Measurements from ENCODE around the gene HMX1.

The HMX1 gene

DNA sequence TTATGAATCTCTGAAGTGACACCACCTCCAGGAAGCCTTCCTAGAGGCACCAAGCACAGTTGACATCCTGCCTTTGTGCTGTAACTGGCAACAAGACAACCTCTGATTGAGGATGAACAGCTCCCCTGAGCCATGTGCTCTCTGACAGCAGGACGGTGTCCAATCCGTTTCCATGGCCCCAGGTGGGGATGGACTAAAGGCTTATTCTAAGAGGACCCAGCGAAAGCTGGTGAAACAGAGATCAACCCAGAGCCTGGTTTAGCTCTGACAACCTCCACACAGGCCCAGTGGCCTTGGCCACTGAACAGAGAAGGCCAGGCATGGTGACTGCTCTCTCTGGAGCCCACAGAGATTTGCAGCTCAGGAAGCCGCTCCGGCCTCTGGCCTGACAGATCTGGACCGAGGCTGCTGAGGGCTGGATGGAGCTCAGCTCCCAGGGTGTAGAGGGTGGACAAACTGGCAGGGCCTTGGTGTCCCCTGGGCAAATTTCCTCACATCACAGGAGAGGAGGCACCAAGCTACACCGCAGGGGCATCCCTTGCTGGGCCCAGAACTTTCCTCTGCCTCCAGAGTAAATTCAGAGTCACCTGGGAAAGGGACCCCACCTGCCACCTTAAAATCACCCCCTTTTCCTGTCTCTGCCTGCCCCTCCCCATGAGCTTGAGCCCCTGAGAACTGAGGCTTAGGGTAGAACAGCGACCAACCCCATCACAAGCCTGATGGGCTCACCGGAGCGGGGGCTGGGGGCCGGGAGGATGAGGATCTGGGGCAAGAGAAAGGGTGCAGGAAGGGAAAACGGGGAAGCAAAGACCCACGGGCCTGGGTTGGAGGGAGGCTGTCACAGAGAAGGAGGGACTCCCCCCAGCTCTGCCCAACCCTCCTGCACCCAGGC is 40.2 kb downstream of the HMX1 start:
- DNase-seq, result no peak
- Histone ChIP-seq H2BK5ac (ENCODE audit: low read length) (no peak overlapping the region), H3K27ac (ENCODE audit: low read depth, low read length) (no peak overlapping the region), H3K36me3 (ENCODE audit: control insufficient read depth, insufficient read depth, low read length) (no peaks in the 10 kb centered on the region), H3K4ac (ENCODE audit: low read depth, low read length) (no peak overlapping the region), H3K4me3 (ENCODE audit: low read length) (no peak overlapping the region), H3K79me1 (ENCODE audit: low read length) (no peaks in the 10 kb centered on the region), H3K4me1 (ENCODE audit: control insufficient read depth, low read depth, low read length) (no peaks in the 10 kb centered on the region), H3K4me2 (ENCODE audit: low read length) (no peak overlapping the region), H3K23ac (ENCODE audit: low read length) (no peak overlapping the region), H3K9ac (ENCODE audit: low read length) (no peak overlapping the region), H4K5ac (ENCODE audit: low read length) (no peak overlapping the region), H2AK5ac (ENCODE audit: low read length) (no peak overlapping the region), H3K56ac (ENCODE audit: low read length) (no peak overlapping the region), H3K79me2 (ENCODE audit: control insufficient read depth, insufficient read depth, low read length) (no peaks in the 10 kb centered on the region), H4K8ac (ENCODE audit: low read depth, low read length) (no peak overlapping the region), H2BK120ac (ENCODE audit: low read depth, low read length) (no peak overlapping the region), H2BK15ac (replicated peaks; ENCODE audit: low read depth) (no peak overlapping the region), H3K27me3 (ENCODE audit: insufficient read depth, low read length, poor library complexity) (no peaks in the 10 kb centered on the region), H3K18ac (ENCODE audit: low read length) (no peak overlapping the region)
- WGBS (ENCODE audit: extremely low coverage, insufficient coverage, low lambda C conversion rate), result no CpG with 5 or more reads among the region's 13 CpGs

DNA sequence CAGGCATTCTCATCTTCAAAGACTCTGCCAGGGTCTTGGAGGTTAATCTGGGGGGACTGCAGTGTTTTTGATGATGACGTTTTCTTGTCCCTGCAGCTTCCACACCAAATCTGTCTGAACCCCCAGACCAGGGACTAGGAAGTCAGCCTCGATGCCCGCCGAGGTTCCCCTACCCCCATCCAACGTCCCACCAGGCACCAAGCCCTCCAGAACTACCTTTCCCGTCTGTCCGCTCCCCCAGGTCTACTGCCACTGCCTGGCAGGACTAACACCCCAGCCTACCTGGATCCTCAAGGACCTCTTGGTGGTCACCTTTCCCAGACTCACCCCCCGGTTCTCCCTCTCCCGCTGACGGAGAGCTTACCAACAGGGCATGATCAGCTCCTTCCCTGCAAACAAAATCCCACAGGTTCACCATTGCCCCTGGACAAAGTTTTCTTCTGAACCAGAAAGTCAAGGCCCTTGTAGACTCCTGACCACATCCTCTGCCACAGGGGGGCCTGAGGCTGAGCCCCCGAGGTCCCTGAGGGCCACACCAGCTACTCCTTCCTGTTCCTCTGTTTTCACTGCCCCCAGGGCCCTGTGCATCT is 40.9 kb downstream of the HMX1 start:
- H3K4ac ChIP-seq (ENCODE audit: low read depth, low read length), result no peak overlapping the region

DNA sequence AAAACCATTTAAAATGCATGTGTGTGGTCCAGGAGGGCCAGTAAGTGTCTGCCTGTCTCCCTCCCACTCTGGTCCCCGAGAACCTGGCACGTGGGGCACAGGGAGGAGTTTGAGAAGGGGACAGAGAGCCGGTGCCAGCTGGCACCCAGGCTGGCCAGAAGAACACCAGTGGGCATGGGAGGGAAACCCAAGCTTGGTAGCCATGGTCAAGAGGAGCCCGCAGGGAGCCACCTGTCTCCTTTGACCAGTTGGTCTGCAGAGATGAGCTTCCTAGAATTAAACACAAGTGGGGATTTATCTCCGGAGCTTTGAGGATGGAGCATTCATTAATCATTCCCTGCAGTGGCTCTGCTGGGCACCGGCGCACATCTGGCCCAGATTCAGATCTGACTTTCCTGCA is 41.6 kb downstream of the HMX1 start:
- H3K36me3 ChIP-seq (ENCODE audit: control insufficient read depth, insufficient read depth, low read length), result no peaks in the 10 kb centered on the region
- H3K79me1 ChIP-seq (ENCODE audit: low read length), result no peaks in the 10 kb centered on the region
- H3K9ac ChIP-seq (ENCODE audit: low read length), result no peak overlapping the region

More for the DNA sequence above, 40.9 kb downstream of the HMX1 start:
- no peak overlapping the region for H3K27ac ChIP-seq (ENCODE audit: low read depth, low read length)
- H3K36me3 ChIP-seq (ENCODE audit: control insufficient read depth, insufficient read depth, low read length), result no peaks in the 10 kb centered on the region
- no peak overlapping the region for H3K4me2 ChIP-seq (ENCODE audit: low read length)
- no peaks in the 10 kb centered on the region for H3K79me1 ChIP-seq (ENCODE audit: low read length)
- no peak overlapping the region for H4K5ac ChIP-seq (ENCODE audit: low read length)
- H2AK5ac ChIP-seq (ENCODE audit: low read length), result no peak overlapping the region
- H2BK5ac ChIP-seq (ENCODE audit: low read length), result no peak overlapping the region
- H3K4me1 ChIP-seq (ENCODE audit: control insufficient read depth, low read depth, low read length), result no peaks in the 10 kb centered on the region
- no peak for DNase-seq
- no peak overlapping the region for H2BK120ac ChIP-seq (ENCODE audit: low read depth, low read length)
- H3K56ac ChIP-seq (ENCODE audit: low read length), result no peak overlapping the region
- no peak overlapping the region for H4K8ac ChIP-seq (ENCODE audit: low read depth, low read length)
- H2BK15ac ChIP-seq (replicated peaks; ENCODE audit: low read depth), result no peak overlapping the region
- no peak overlapping the region for H3K18ac ChIP-seq (ENCODE audit: low read length)
- H3K23ac ChIP-seq (ENCODE audit: low read length), result no peak overlapping the region
- no peaks in the 10 kb centered on the region for H3K79me2 ChIP-seq (ENCODE audit: control insufficient read depth, insufficient read depth, low read length)
- H3K27me3 ChIP-seq (ENCODE audit: insufficient read depth, low read length, poor library complexity), result no peaks in the 10 kb centered on the region
- no peak overlapping the region for H3K9ac ChIP-seq (ENCODE audit: low read length)
- H3K4me3 ChIP-seq (ENCODE audit: low read length), result no peak overlapping the region
- WGBS (ENCODE audit: extremely low coverage, insufficient coverage, low lambda C conversion rate), result no CpG with 5 or more reads among the region's 11 CpGs

DNA sequence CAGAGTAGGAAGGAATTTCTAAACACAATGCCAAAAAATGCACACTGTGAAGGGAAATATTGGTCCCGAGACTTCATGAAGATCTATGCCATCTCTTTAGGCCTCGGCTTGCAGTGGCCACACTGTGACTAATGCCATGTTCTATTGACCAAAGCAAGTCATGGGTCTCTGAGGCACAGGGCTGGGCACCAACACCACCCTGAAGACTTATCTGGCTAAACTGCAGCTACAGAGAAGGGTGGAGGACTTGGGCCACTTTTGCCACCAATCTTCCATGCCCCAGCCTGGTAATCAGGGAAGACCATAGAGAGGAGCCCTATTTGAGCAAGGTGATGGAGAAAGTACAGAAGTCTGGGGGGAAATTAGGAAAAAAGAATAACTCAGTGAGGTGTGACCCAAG is 42.1 kb downstream of the HMX1 start:
- Histone ChIP-seq H2BK120ac (ENCODE audit: low read depth, low read length) (no peak overlapping the region), H3K4ac (ENCODE audit: low read depth, low read length) (no peak overlapping the region), H3K18ac (ENCODE audit: low read length) (no peak overlapping the region), H4K5ac (ENCODE audit: low read length) (no peak overlapping the region), H3K27ac (ENCODE audit: low read depth, low read length) (no peak overlapping the region), H3K23ac (ENCODE audit: low read length) (no peak overlapping the region), H3K4me2 (ENCODE audit: low read length) (no peak overlapping the region), H3K4me1 (ENCODE audit: control insufficient read depth, low read depth, low read length) (no peaks in the 10 kb centered on the region), H3K36me3 (ENCODE audit: control insufficient read depth, insufficient read depth, low read length) (no peaks in the 10 kb centered on the region), H3K79me1 (ENCODE audit: low read length) (no peaks in the 10 kb centered on the region), H3K27me3 (ENCODE audit: insufficient read depth, low read length, poor library complexity) (no peaks in the 10 kb centered on the region), H4K8ac (ENCODE audit: low read depth, low read length) (no peak overlapping the region), H2AK5ac (ENCODE audit: low read length) (no peak overlapping the region), H3K56ac (ENCODE audit: low read length) (no peak overlapping the region), H3K4me3 (ENCODE audit: low read length) (no peak overlapping the region), H3K79me2 (ENCODE audit: control insufficient read depth, insufficient read depth, low read length) (no peaks in the 10 kb centered on the region), H2BK15ac (replicated peaks; ENCODE audit: low read depth) (no peak overlapping the region), H3K9ac (ENCODE audit: low read length) (no peak overlapping the region), H2BK5ac (ENCODE audit: low read length) (no peak overlapping the region)
- WGBS (ENCODE audit: extremely low coverage, insufficient coverage, low lambda C conversion rate), result no CpG with 5 or more reads among the region's 2 CpGs
- no peak for DNase-seq

More for the DNA sequence above, 41.6 kb downstream of the HMX1 start:
- Histone ChIP-seq H3K27me3 (ENCODE audit: insufficient read depth, low read length, poor library complexity) (no peaks in the 10 kb centered on the region), H3K56ac (ENCODE audit: low read length) (no peak overlapping the region), H4K5ac (ENCODE audit: low read length) (no peak overlapping the region), H3K23ac (ENCODE audit: low read length) (no peak overlapping the region), H2BK5ac (ENCODE audit: low read length) (no peak overlapping the region), H2BK120ac (ENCODE audit: low read depth, low read length) (no peak overlapping the region), H3K4me2 (ENCODE audit: low read length) (no peak overlapping the region), H3K27ac (ENCODE audit: low read depth, low read length) (no peak overlapping the region), H4K8ac (ENCODE audit: low read depth, low read length) (no peak overlapping the region), H3K4me3 (ENCODE audit: low read length) (no peak overlapping the region), H2BK15ac (replicated peaks; ENCODE audit: low read depth) (no peak overlapping the region), H3K4ac (ENCODE audit: low read depth, low read length) (no peak overlapping the region), H2AK5ac (ENCODE audit: low read length) (no peak overlapping the region), H3K79me2 (ENCODE audit: control insufficient read depth, insufficient read depth, low read length) (no peaks in the 10 kb centered on the region), H3K18ac (ENCODE audit: low read length) (no peak overlapping the region), H3K4me1 (ENCODE audit: control insufficient read depth, low read depth, low read length) (no peaks in the 10 kb centered on the region)
- WGBS (ENCODE audit: extremely low coverage, insufficient coverage, low lambda C conversion rate), result no CpG with 5 or more reads among the region's 7 CpGs
- DNase-seq, result no peak

DNA sequence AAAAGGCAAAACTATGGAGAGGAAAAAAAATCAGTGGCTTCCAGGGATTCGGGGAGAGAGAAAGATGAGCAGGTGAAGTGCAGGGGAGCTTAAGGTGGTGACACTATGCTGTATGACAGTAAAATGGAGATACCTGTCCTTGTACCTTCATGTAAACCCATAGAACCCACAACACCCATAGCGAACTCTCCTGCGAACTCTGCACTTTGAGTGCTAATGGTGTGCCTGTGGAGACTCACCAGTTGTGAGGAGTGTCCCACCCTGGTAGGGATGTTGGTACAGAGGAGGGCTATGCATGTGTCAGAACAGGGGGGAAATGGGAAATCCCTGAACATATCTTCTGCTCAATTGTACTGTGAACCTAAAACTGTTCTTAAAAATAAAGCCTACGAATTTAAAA is 42.8 kb downstream of the HMX1 start:
- H3K36me3 ChIP-seq (ENCODE audit: control insufficient read depth, insufficient read depth, low read length), result no peaks in the 10 kb centered on the region
- no peaks in the 10 kb centered on the region for H3K27me3 ChIP-seq (ENCODE audit: insufficient read depth, low read length, poor library complexity)
- no peak overlapping the region for H4K5ac ChIP-seq (ENCODE audit: low read length)
- no peak overlapping the region for H2BK5ac ChIP-seq (ENCODE audit: low read length)
- no peaks in the 10 kb centered on the region for H3K79me2 ChIP-seq (ENCODE audit: control insufficient read depth, insufficient read depth, low read length)
- no peak overlapping the region for H3K27ac ChIP-seq (ENCODE audit: low read depth, low read length)
- H4K8ac ChIP-seq (ENCODE audit: low read depth, low read length), result no peak overlapping the region
- H3K23ac ChIP-seq (ENCODE audit: low read length), result no peak overlapping the region
- H2AK5ac ChIP-seq (ENCODE audit: low read length), result no peak overlapping the region
- H3K18ac ChIP-seq (ENCODE audit: low read length), result no peak overlapping the region
- no peaks in the 10 kb centered on the region for H3K79me1 ChIP-seq (ENCODE audit: low read length)
- no peak overlapping the region for H2BK120ac ChIP-seq (ENCODE audit: low read depth, low read length)
- WGBS (ENCODE audit: extremely low coverage, insufficient coverage, low lambda C conversion rate), result no CpG with 5 or more reads among the region's 4 CpGs
- no peak overlapping the region for H3K4ac ChIP-seq (ENCODE audit: low read depth, low read length)
- H2BK15ac ChIP-seq (replicated peaks; ENCODE audit: low read depth), result no peak overlapping the region
- no peak overlapping the region for H3K9ac ChIP-seq (ENCODE audit: low read length)
- no peak overlapping the region for H3K56ac ChIP-seq (ENCODE audit: low read length)
- no peak overlapping the region for H3K4me3 ChIP-seq (ENCODE audit: low read length)
- DNase-seq, result no peak
- no peaks in the 10 kb centered on the region for H3K4me1 ChIP-seq (ENCODE audit: control insufficient read depth, low read depth, low read length)
- no peak overlapping the region for H3K4me2 ChIP-seq (ENCODE audit: low read length)
